ENCODE data around the gene LY9.
A peak's percentile ranks its signal among the peaks of the same experiment; 100 is the strongest.

LY9 gene, protein sequence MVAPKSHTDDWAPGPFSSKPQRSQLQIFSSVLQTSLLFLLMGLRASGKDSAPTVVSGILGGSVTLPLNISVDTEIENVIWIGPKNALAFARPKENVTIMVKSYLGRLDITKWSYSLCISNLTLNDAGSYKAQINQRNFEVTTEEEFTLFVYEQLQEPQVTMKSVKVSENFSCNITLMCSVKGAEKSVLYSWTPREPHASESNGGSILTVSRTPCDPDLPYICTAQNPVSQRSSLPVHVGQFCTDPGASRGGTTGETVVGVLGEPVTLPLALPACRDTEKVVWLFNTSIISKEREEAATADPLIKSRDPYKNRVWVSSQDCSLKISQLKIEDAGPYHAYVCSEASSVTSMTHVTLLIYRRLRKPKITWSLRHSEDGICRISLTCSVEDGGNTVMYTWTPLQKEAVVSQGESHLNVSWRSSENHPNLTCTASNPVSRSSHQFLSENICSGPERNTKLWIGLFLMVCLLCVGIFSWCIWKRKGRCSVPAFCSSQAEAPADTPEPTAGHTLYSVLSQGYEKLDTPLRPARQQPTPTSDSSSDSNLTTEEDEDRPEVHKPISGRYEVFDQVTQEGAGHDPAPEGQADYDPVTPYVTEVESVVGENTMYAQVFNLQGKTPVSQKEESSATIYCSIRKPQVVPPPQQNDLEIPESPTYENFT

DNA sequence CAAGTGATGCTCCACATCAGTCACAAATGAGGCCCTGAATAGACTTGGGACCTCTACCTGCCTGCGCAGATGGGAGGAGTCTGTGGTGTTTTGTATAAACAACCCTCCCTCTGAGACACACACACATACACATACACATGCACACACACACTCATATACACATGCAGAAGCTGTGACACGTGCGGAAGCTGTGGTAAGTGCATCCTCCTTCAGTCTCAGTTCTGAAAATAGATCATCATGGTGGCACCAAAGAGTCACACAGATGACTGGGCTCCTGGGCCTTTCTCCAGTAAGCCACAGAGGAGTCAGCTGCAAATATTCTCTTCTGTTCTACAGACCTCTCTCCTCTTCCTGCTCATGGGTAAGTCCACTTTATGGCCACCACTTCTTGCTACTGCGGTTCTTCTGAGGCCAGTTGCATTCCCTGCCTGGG lies at the start of gene LY9:
Gene LY9 (plus strand): TSS at position 224 of the 433 bp plus-strand sequence. CDS start 14 bp downstream, at position 238.
- DNase-seq (ENCODE audit: low spot score): no peak
- TF ChIP-seq, protein P1, sequence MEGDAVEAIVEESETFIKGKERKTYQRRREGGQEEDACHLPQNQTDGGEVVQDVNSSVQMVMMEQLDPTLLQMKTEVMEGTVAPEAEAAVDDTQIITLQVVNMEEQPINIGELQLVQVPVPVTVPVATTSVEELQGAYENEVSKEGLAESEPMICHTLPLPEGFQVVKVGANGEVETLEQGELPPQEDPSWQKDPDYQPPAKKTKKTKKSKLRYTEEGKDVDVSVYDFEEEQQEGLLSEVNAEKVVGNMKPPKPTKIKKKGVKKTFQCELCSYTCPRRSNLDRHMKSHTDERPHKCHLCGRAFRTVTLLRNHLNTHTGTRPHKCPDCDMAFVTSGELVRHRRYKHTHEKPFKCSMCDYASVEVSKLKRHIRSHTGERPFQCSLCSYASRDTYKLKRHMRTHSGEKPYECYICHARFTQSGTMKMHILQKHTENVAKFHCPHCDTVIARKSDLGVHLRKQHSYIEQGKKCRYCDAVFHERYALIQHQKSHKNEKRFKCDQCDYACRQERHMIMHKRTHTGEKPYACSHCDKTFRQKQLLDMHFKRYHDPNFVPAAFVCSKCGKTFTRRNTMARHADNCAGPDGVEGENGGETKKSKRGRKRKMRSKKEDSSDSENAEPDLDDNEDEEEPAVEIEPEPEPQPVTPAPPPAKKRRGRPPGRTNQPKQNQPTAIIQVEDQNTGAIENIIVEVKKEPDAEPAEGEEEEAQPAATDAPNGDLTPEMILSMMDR (IDR thresholded peaks at IDR 0.05): no peak
- no peak within 1 kb of the TSS for H3K4me3 ChIP-seq
- H3K27ac ChIP-seq: peak within 1 kb of the TSS in 1 of 2 donors; percentile 19

DNA sequence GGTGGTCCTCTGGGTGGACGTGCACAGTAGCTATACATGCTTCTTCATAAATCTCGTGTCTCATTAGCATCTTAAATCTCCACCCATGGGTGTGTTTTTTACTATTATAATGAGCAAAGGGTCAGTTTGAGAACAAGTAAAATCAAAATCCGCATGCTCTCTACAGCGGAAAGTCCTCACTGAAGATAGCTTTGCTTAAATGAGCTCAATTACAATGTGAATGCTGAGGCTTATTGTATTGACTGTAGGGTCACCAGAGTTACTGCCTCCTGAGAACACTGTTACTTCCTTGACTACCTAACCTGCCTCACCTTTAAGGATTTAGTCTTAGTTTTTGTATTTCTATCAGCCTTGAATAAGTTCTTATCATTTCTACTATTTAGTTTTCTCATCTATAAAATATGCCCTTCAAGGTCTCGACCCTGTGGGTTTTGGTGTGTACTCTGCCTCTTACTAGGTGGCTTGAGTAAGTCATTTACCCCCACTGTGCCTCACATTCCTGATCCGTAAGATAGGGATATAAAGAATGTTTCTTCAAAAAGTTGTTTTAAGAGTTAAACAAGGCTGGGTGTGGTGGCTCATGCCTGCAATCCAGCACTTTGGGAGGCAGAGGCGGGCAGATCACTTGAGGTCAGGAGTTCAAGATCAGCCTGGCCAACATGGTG lies 49.0 kb upstream of the LY9 start:
- Histone ChIP-seq H3K4me3 (no peak overlapping the region), H3K27ac (no peak overlapping the region)
- TF ChIP-seq, protein P1 (IDR thresholded peaks at IDR 0.05): no peak
- DNase-seq (ENCODE audit: low spot score): no peak

DNA sequence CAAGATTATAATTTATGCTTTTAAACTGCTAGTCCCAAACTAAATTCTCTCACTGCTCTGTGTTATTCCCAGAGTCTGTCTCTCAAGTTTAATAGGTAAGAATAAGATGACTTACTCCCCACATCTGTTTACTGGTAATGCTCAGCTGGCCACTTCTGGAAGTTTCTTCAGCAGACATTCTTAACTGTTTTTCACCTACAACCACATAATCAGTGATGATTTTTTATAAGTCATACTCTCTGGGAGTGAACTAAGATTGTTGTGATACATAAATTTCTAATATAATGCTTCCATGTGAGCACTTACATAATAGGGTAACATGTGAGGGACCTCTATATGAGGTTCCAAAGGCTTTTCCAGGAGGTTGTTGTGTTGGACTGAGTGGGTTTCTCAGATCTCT lies 48.3 kb upstream of the LY9 start:
- no peak for DNase-seq (ENCODE audit: low spot score)
- no peak overlapping the region for H3K4me3 ChIP-seq
- H3K27ac ChIP-seq: no peak overlapping the region
- TF ChIP-seq, protein P1 (IDR thresholded peaks at IDR 0.05): no peak

DNA sequence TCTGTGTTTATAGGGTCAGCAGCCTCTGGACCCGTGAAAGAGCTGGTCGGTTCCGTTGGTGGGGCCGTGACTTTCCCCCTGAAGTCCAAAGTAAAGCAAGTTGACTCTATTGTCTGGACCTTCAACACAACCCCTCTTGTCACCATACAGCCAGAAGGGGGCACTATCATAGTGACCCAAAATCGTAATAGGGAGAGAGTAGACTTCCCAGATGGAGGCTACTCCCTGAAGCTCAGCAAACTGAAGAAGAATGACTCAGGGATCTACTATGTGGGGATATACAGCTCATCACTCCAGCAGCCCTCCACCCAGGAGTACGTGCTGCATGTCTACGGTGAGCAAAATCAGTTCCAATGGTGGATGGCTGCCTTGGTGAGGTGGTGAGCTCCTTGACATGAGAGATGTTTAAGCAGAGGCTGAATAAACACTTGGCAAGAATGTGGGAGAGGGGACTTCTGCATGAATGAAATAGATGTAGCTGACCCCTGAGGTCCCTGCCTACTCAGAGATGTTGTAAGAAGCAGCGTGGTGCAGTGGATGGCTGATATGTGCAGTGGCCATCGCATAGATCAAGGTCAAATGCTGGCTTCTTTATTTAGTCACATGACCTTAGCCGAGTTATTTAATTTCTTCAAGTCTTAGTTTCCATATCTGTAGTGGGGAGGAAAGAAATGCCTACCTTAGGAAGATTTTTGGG lies 47.6 kb upstream of the LY9 start:
- no peak for DNase-seq (ENCODE audit: low spot score)
- TF ChIP-seq, protein P1 (IDR thresholded peaks at IDR 0.05): no peak
- no peak overlapping the region for H3K27ac ChIP-seq
- H3K4me3 ChIP-seq: no peak overlapping the region

DNA sequence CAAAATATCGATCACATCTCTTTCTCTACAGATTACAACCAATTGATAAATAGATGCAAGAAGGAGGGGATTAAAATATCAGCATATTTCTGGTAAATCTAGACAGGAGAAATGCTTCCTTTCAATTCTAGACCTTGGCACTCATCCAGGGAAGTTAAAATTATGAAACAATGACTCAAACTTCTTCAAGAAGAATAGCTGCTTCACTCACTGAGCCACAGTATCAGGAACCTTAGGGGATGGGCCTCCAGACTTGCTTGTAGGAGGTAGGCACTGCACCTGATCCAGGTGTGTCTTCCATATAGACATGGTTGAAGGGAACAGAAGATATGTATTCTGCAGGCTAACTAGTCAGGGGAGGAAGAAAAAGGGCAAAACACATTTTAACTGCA lies 47.1 kb upstream of the LY9 start:
- H3K27ac ChIP-seq: no peak overlapping the region

DNA sequence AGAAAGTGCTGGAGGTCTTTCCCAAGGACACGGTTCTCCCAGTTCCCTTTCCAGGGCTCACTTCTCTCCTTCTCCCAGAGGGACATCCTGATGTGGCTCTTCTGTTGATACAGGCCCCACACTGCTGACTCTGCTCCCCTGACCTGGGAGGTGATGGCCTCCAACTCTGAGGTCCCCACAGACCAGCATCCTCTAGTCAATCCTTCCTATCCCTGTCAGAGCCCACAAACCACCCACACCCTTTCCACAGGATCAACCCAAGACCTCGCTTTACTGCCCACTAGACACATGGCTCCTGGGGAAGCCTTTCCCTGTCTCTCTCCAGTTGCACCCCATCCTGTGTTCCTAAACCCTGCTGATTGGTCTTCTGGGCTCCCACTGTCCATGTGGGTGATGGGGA lies 45.4 kb upstream of the LY9 start:
- TF ChIP-seq, protein P1 (IDR thresholded peaks at IDR 0.05): no peak
- no peak for DNase-seq (ENCODE audit: low spot score)
- Histone ChIP-seq H3K4me3 (no peak overlapping the region), H3K27ac (no peak overlapping the region)

More for the DNA sequence above, 47.1 kb upstream of the LY9 start:
- DNase-seq (ENCODE audit: low spot score): no peak
- TF ChIP-seq, protein P1 (IDR thresholded peaks at IDR 0.05): no peak
- no peak overlapping the region for H3K4me3 ChIP-seq
